Measurements from ENCODE around the gene COBL. TPM values are rescaled to one million over a fixed set of nuclear protein-coding genes. Genes with fewer than 3 reads are reported as not detected.

COBL gene
- total and polyA plus RNA-seq, 10 of the 15 experiments (the other 5 are each of a cell fraction or from before 2014, with no cell fraction given), result 0.21 TPM; not detected in 9

- TF ChIP-seq ATF3 (IDR thresholded peaks at IDR 0.05; ENCODE audit: borderline replicate concordance, extremely low read depth, low read depth, low read length) (no peak), NR2C1 (IDR thresholded peaks at IDR 0.05) (no peak), STAT3 (IDR thresholded peaks at IDR 0.05; ENCODE audit: low read depth, low read length) (no peak), HCFC1 (IDR thresholded peaks at IDR 0.05; ENCODE audit: low read length) (no peak)
Observed at GRCh38 chr7:51269911-51270310, 46.7 kb downstream of the COBL start (continued).

- no peak overlapping the region for H3K4me3 ChIP-seq
- CTCF ChIA-PET, result no interaction called here
- no peaks in the 10 kb centered on the region for H4K20me1 ChIP-seq (ENCODE audit: control insufficient read depth, insufficient read depth)
- TF ChIP-seq PKNOX1 (IDR thresholded peaks at IDR 0.05) (no peak), USF1 (IDR thresholded peaks at IDR 0.05; ENCODE audit: borderline replicate concordance, extremely low read length, insufficient read depth, low read depth, low read length) (no peak), SMAD5 (IDR thresholded peaks at IDR 0.05; ENCODE audit: low read depth) (no peak), BMI1 (IDR thresholded peaks at IDR 0.05; ENCODE audit: borderline replicate concordance) (no peak)
- SMC1A ChIA-PET (ENCODE audit: uncharacterized antibody, unreplicated experiment), result no interaction called here
- 29% methylated on average over 10 of the region's 10 CpGs for WGBS (ENCODE audit: insufficient coverage, insufficient replicate concordance, low lambda C conversion rate, missing lambda C conversion rate)
- ATAC-seq (no peak), DNase-seq (ENCODE audit: low read depth, low spot score) (no peak), FAIRE-seq (no peak)
- in situ Hi-C loops (cut with MboI) (no loop called here), intact Hi-C loops (cut with micrococcal nuclease; ENCODE audit: unreplicated experiment) (no loop called here)
- POLR2A ChIA-PET, result no interaction called here
- no peak overlapping the region for H3K9ac ChIP-seq (ENCODE audit: control insufficient read depth, insufficient read depth, low read length)
- H3K27me3 ChIP-seq (replicated peaks in 1 of 2; ENCODE audit: control insufficient read depth in 2 of 2, insufficient read depth in 2 of 2, low read length in 1 of 2), result no peaks in the 10 kb centered on the region; a peak in 2 of 4 replicates
- H3K27ac ChIP-seq (ENCODE audit: control insufficient read depth, insufficient read depth), result no peak overlapping the region
- no peak overlapping the region for H3K4me2 ChIP-seq (ENCODE audit: control insufficient read depth, insufficient read depth)
- H2AFZ ChIP-seq (ENCODE audit: control insufficient read depth, low read depth, low read length), result no peak overlapping the region
- RAD21 ChIA-PET (ENCODE audit: unreplicated experiment), result no interaction called here
- no peaks in the 10 kb centered on the region for H3K9me3 ChIP-seq (replicated peaks; ENCODE audit: control insufficient read depth, insufficient read depth, low read length)
- no peaks in the 10 kb centered on the region for H3K79me2 ChIP-seq (ENCODE audit: control insufficient read depth, insufficient read depth, low read length)
- BruUV-seq (replicated peaks), result no TSS peak
- H3K4me1 ChIP-seq (ENCODE audit: control insufficient read depth, insufficient read depth, low read length), result no peaks in the 10 kb centered on the region
- H3K36me3 ChIP-seq (ENCODE audit: control insufficient read depth in 2 of 2, insufficient read depth in 2 of 2, low read length in 1 of 2), result no peaks in the 10 kb centered on the region
Observed at GRCh38 chr7:51269321-51269720, 47.3 kb downstream of the COBL start.

Data from GM12878 (cell line).